Aorta (tissue), 5 donors: ENCODE measurements around the gene ADGRG6. TPM values are rescaled to one million over a fixed set of nuclear protein-coding genes. Genes with fewer than 3 reads are reported as not detected.
A peak's percentile ranks its signal among the peaks of the same experiment; 100 is the strongest.

Experiments used
- ATAC-seq: fragments of 200-7000 bp; cut with Tn5 transposase; one replicate; pipeline ENCODE4 v1.9.1; 2022; ENCODE audit warnings: moderate library complexity; ENCODE audit not compliant: low FRiP score
- DNase-seq, 2 donors: peaks; one replicate each; pipeline ENCODE4 v3.0.0-alpha.2; 2020
- H3K27ac ChIP-seq, 2 donors: one replicate each; pipeline ENCODE4 v1.5.1; 2013; ENCODE audit warnings: low read length in 2 of 2, mild to moderate bottlenecking in 2 of 2, moderate library complexity in 2 of 2, control low read depth in 1 of 2, inconsistent platforms in 1 of 2, low read depth in 1 of 2
- H3K27me3 ChIP-seq, 2 donors: one replicate each; pipeline ENCODE4 v1.6.1; 2013; ENCODE audit warnings: control low read depth in 1 of 2, low read length in 1 of 2, mild to moderate bottlenecking in 1 of 2, moderate library complexity in 1 of 2; ENCODE audit not compliant: insufficient read depth in 2 of 2, control insufficient read depth in 1 of 2
- H3K36me3 ChIP-seq, 2 donors: one replicate each; pipeline ENCODE4 v1.6.1; 2013; ENCODE audit warnings: control low read depth in 1 of 2, low read length in 1 of 2, mild to moderate bottlenecking in 1 of 2; ENCODE audit not compliant: insufficient read depth in 2 of 2, control insufficient read depth in 1 of 2
- H3K4me1 ChIP-seq, 2 donors: one replicate each; pipeline ENCODE4 v1.6.1; 2013; ENCODE audit warnings: low read length in 2 of 2, control low read depth in 1 of 2, mild to moderate bottlenecking in 1 of 2, moderate library complexity in 1 of 2; ENCODE audit not compliant: insufficient read depth in 2 of 2, control insufficient read depth in 1 of 2
- H3K4me3 ChIP-seq, 2 donors: one replicate each; pipeline ENCODE4 v1.5.1; 2013; ENCODE audit warnings: low read length in 2 of 2, control low read depth in 1 of 2, mild to moderate bottlenecking in 1 of 2
- H3K9me3 ChIP-seq: one replicate; pipeline ENCODE4 v1.6.1; 2013; ENCODE audit warnings: mild to moderate bottlenecking, low read length; ENCODE audit not compliant: control insufficient read depth
- WGBS, 2 donors: extraction: QIAGEN DNeasy Blood & Tissue Kit; methylation state at CpG; one replicate each; pipeline ENCODE4 v1.1.7; 2013; 5-methylcytosine and 5-hydroxymethylcytosine counted together
- intact Hi-C, 2 donors: fragments of 100-400 bp; cut with DNase I; formaldehyde crosslinking; loops; one replicate each; pipeline versions ENCODE4 v1.14.2 to v1.15.0; 2022
- polyA plus RNA-seq, 2 donors: library from polyadenylated mRNA; stranded (reverse); fragments of 200-250 nt; gene quantifications; one replicate each; pipeline ENCODE4 v1.2.3, GENCODE V29; 2013
- total RNA-seq, 2 donors: library from RNA; stranded (reverse); fragmentation: NEBNext Ultra II Directional; extraction: Animal tissue kit (Norgen Biotek cat#: 25700); gene quantifications; one replicate each; pipeline ENCODE4 v1.2.1, GENCODE V29; 2021
- donor health status: healthy with polysubstance abuse.
- donor health status: Bipolar disorder and iron deficiency.
- donor health status: DM: no; HTN: no; CAD: no.
- donor health status: DM: no; HTN: no; CAD: no.
- donor health status: DM: yes; HTN: yes; CAD: no.

Gene ADGRG6
- total and polyA plus RNA-seq, 4 donors = 0.18 to 15.7 (median 7.8) TPM

DNA sequence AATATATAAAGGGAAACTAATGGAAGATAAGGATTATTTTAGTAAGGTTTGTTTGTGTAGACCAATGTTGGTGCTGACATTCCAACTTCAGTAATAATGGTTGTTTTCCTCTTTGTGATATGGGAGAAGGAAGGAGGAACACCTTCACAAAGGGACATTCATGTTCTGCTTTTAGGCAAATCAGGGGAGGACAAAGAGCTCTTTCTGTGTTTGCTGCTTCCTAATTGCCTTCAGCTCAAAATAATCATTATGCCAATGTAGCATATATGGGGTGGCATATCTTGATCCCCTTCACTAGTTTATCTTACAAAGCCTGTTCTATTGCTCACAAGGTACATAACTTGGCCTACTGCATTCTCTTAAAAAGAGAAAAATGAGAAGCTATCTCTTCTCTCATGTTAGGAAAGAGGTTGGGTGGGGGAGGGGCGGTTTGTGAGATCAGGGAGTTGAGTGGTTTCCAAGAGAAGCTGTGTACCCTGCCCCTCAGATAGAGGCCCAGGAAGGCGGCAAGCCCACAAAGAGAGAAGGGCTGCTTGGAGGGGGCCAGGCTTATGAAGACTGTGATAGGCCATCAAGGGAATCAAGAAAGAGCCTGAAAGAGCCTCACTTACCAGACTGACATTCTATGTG, 4.7 kb upstream of the ADGRG6 start:
- ATAC-seq (no peak), DNase-seq (peak in 1 of 2 donors; percentile 45)
- Histone ChIP-seq H3K9me3 (no peaks in the 10 kb centered on the region), H3K36me3 (no peaks in the 10 kb centered on the region), H3K4me1 (no peaks in the 10 kb centered on the region), H3K27me3 (no peaks in the 10 kb centered on the region), H3K27ac (no peak overlapping the region), H3K4me3 (no peak overlapping the region)
- intact Hi-C loops = no loop called here
- WGBS, 2 donors = 91 to 92% methylated on average over 2 of the region's 2 CpGs

DNA sequence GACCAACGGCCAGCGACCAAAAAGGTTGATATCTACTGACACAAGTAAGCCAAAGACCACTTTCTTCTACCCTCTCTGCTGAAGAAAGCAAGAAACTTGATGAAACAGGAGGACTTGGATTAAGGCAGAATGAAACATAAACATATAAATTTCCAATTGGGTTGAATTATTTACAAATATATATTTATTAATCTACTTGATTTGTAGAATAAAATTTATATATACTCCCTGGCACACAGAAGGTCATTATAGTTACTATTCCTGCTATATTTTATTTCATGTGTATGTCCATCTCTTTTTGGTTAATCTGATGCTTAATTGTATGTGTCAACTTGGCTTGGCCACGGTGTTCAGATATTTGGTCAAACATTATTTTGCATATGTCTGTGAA, 4.2 kb upstream of the ADGRG6 start:
- Histone ChIP-seq H3K27ac (no peak overlapping the region), H3K36me3 (no peaks in the 10 kb centered on the region), H3K9me3 (no peaks in the 10 kb centered on the region), H3K4me3 (no peak overlapping the region), H3K27me3 (no peaks in the 10 kb centered on the region), H3K4me1 (no peaks in the 10 kb centered on the region)
- ATAC-seq (no peak), DNase-seq (no peak)
- 87 to 88% methylated on average over 3 of the region's 3 CpGs for WGBS, 2 donors
- intact Hi-C loops = no loop called here

DNA sequence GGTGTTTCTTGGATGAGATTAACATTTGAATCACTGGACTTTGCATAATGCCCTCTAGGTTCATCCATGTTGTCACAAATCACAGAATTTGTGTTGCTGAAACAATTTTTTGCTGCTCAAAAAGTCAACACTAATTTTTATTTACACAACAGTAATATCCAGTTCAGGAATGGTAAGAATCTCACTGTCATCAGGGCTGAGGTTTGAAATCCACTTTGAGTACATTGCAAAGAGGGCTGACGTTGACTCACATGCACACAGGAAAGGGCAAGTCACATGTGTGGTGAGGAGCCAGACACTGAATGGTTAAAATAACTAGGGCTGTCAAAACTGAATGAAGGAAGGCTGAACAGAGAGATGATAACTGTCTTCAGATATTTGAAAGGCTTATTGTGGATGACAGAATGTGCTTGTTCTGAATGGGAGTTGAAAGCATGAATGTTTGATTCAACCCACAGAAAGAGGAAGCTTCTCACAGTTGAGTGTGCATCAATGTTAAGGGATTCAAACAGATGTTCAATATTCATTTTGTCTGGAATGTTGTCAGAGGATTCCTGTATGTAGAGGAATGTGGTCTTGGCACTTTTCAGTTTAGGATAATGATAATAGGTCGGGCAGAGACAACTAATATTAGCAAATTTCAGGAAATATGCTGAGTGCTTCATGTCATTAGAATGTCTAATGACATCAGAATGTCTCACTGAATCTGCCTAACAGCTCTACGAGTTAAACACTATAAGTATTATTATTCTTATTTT, 3.6 kb upstream of the ADGRG6 start:
- H3K36me3 ChIP-seq = no peaks in the 10 kb centered on the region
- DNase-seq (no peak), ATAC-seq (no peak)
- WGBS, 2 donors = 48 to 59% methylated on average over 3 of the region's 3 CpGs
- no peaks in the 10 kb centered on the region for H3K4me1 ChIP-seq
- H3K9me3 ChIP-seq = no peaks in the 10 kb centered on the region
- H3K27me3 ChIP-seq = no peaks in the 10 kb centered on the region
- H3K27ac ChIP-seq = no peak overlapping the region
- no peak overlapping the region for H3K4me3 ChIP-seq
- intact Hi-C loops = no loop called here

DNA sequence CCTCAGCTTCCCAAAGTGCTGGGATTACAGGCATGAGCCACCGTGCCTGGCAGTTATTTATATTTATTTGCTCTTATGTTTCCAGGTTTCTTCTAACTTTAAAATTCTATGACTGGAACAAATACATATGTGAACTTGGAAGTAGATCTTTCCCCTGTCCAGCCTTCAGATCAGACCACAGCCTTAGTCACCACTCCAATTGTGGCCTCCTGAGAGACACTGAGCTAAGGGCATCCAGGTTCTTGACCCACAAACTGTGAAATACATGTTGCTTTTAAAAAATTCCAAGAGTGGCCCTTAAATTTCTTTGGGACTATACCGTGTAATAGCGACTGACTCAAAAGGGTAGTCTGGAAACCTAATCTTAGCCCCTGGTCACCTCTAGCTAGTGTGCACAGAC, 1.5 kb upstream of the ADGRG6 start:
- ATAC-seq (no peak), DNase-seq (no peak)
- Histone ChIP-seq H3K4me1 (no peaks in the 10 kb centered on the region), H3K4me3 (no peak overlapping the region), H3K27ac (no peak overlapping the region), H3K9me3 (no peaks in the 10 kb centered on the region), H3K27me3 (no peaks in the 10 kb centered on the region), H3K36me3 (no peaks in the 10 kb centered on the region)
- WGBS, 2 donors = 97 to 100% methylated on average over 3 of the region's 3 CpGs
- intact Hi-C loops = no loop called here

DNA sequence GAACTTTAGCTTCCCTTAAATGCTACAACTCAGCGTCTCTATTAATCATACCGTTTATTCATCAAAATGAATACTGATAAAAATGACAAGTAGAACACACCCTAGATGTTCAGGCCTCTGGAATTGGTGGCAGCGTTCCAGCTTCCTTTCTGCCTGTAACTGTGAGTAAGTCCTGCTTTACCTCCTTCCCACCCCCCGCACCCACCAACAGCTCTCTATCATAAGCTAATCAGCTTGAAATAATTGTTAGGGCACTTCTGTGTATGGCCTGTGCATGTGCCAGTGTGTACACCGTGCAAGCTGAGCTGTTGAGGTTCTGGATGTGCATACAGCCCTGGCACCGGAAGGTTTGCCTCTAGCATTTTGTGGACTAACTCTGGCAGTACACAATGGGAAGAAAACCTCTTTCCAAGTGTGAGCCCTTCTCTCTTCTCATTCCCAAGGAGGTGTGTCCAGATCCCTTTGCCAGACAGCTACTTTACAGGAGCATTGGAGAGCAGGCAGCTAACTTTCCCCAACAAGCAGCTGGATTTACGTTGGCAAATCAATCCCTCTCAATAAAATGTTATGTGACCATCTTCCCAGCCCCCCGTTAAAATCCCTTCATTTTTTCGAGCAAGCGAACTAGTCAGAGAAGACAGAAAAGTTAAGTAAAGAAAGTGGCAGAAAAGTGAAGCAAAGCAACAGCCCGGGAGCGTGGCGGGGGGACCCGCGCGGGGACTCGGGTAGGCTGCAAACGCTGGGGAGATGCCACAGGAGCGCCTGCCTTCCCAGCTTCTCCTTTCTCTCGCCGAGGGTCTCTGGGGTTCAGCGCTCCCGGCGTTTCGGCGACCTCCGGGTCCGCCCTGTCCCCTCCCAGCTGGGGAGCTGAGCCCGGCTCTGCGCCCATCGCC, 803 bp upstream of the ADGRG6 start:
- 13% methylated on average over 26 to 31 of the region's 31 CpGs for WGBS, 2 donors
- DNase-seq = peak in 1 of 2 donors; percentile 49

DNA sequence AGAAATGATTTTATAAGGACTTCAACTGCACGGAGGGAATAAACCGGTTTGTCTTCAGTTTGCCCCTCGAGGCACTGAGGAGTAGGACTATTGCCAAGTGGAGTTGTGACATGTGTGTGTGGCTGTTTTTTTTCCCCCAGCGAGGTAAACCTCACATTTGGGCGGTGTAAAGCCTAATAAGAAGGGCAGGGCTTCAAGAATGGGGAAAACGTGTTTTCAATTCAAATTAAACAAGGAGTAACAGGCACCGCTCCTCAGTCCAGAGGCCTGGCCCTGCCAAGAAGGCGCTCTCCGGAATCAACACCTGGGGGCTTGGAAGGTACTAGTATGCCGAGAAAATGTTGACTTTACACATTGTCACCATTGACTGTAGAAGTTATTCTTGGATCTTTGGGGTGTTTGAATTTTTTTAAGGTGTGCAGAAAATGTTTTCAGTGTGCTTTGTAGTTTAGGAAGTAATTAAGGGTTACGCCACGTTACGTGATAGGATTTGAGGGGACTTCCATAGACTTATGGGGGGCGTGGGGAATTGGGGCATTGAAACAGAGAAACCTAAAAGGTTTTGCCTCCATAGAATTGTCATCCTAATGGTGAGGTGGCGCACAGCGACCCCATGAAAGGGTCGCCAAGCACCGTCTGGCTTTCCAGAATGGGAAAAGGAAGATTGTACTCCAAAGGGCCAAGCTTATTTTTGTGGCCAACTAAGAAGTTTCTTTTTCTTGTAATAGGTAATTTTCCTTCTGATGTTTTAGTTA, 791 bp downstream of the ADGRG6 start:
- no peak overlapping the region for H3K4me3 ChIP-seq
- H3K27me3 ChIP-seq = no peaks in the 10 kb centered on the region
- DNase-seq (no peak), ATAC-seq (no peak)
- H3K4me1 ChIP-seq = no peaks in the 10 kb centered on the region
- WGBS, 2 donors = 77 to 79% methylated on average over 18 of the region's 18 CpGs
- H3K27ac ChIP-seq = no peak overlapping the region
- H3K36me3 ChIP-seq = no peaks in the 10 kb centered on the region
- no peaks in the 10 kb centered on the region for H3K9me3 ChIP-seq
- intact Hi-C loops = no loop called here

More for the DNA sequence above, 803 bp upstream of the ADGRG6 start:
- Histone ChIP-seq H3K4me1 (no peaks in the 10 kb centered on the region), H3K27me3 (no peaks in the 10 kb centered on the region), H3K36me3 (no peaks in the 10 kb centered on the region), H3K27ac (no peak overlapping the region), H3K4me3 (peak overlapping the region; percentile 45 to 56), H3K9me3 (no peaks in the 10 kb centered on the region)
- peak; percentile 40 for ATAC-seq
- intact Hi-C loops = no loop called here

DNA sequence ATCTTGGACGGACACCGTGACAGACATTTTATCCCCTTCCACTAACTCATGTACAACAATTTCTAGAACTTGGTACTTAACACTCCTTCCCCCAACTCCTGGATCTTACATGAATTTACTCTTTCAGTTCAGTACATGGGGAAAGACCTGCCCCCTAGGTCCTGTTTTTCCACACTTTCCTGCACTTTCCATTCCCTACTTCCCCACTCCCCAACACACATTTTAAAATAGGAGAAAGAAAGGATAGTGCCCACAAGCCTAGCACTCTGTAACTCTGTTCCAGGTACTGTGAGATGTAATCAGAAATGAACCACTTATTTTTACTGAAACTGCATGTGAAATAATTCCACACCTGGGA, 1.3 kb downstream of the ADGRG6 start:
- Histone ChIP-seq H3K4me1 (no peaks in the 10 kb centered on the region), H3K9me3 (no peaks in the 10 kb centered on the region), H3K27me3 (no peaks in the 10 kb centered on the region), H3K27ac (no peak overlapping the region), H3K4me3 (no peak overlapping the region), H3K36me3 (no peaks in the 10 kb centered on the region)
- intact Hi-C loops = no loop called here
- no peak for ATAC-seq
- DNase-seq = no peak
- WGBS, 2 donors = 95 to 97% methylated on average over 2 of the region's 2 CpGs

DNA sequence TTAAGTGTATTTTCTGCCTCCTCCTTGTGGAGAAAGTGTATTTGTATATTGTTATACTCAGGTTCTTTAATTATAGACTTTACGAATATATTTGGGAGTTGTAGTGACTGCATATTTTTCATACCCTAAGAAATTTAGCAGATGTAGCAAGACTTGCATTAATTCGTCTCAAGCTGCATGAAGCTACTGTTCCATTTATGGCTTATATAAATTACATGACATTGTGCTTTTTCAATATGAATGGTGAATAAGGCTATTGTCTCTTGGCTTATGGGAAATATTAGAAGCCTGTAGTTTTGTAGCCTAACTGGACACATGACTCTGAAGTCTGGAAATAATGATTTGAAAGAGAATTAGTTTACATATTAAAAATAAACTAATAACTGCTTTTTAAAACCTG, 2.4 kb downstream of the ADGRG6 start:
- Histone ChIP-seq H3K9me3 (no peaks in the 10 kb centered on the region), H3K27me3 (no peaks in the 10 kb centered on the region), H3K36me3 (no peaks in the 10 kb centered on the region), H3K4me3 (no peak overlapping the region), H3K4me1 (no peaks in the 10 kb centered on the region), H3K27ac (no peak overlapping the region)
- DNase-seq (no peak), ATAC-seq (no peak)
- 86 to 87% methylated on average over 2 of the region's 2 CpGs for WGBS, 2 donors
- intact Hi-C loops = no loop called here
